Coronary artery (tissue), 2 donors: ENCODE measurements around the gene PRDM16.

ENCODE experiments used
- DNase-seq: peaks from one replicate; pipeline ENCODE4 v3.0.0-alpha.2; 2017; ENCODE audit warnings: low spot score
- H3K27ac ChIP-seq, 2 donors: fragments of 200-600 bp; sonication (generic); one replicate each; pipeline ENCODE4 v1.5.1; 2016 to 2019
- H3K4me3 ChIP-seq: fragments of 200-600 bp; sonication (generic); 2 replicates; pipeline ENCODE4 v1.5.1; 2016; ENCODE audit warnings: mild to moderate bottlenecking, moderate library complexity
- CTCF ChIP-seq: fragments of 200-600 bp; sonication (generic); IDR thresholded peaks from one replicate; pipeline ENCODE4 v1.5.1; 2019; ENCODE audit warnings: antibody characterized with exemption

The PRDM16 gene

GRCh38 chr1:3106216-3106615 is 37.2 kb downstream of the PRDM16 start:
- TF ChIP-seq CTCF: no peak
- no peak for DNase-seq
- H3K27ac ChIP-seq: peak overlapping the region in 1 of 2 donors; percentile 62
- no peak overlapping the region for H3K4me3 ChIP-seq

GRCh38 chr1:3107201-3107600 is 38.2 kb downstream of the PRDM16 start:
- H3K27ac ChIP-seq: no peak overlapping the region
- no peak for DNase-seq
- TF ChIP-seq CTCF: no peak
- no peak overlapping the region for H3K4me3 ChIP-seq

GRCh38 chr1:3109355-3109754 is 40.4 kb downstream of the PRDM16 start:
- H3K27ac ChIP-seq: peak overlapping the region in 1 of 2 donors; percentile 0
- TF ChIP-seq CTCF: no peak
- DNase-seq: no peak
- no peak overlapping the region for H3K4me3 ChIP-seq

GRCh38 chr1:3111348-3112021 is 42.5 kb downstream of the PRDM16 start:
- Histone ChIP-seq H3K27ac (peak overlapping the region; percentile 55 to 68), H3K4me3 (no peak overlapping the region)
- no peak for DNase-seq
- TF ChIP-seq CTCF: no peak

- no peak for TF ChIP-seq CTCF
- no peak for DNase-seq
- peak overlapping the region; percentile 68 to 85 for H3K27ac ChIP-seq
- peak overlapping the region; percentile 26 for H3K4me3 ChIP-seq
Observed at GRCh38 chr1:3112526-3112925, 43.5 kb downstream of the PRDM16 start.

- Histone ChIP-seq H3K4me3 (peak overlapping the region; percentile 26), H3K27ac (peak overlapping the region; percentile 68 to 85)
- no peak for DNase-seq
- TF ChIP-seq CTCF: no peak
Observed at GRCh38 chr1:3113047-3113740, 44.2 kb downstream of the PRDM16 start.

GRCh38 chr1:3113741-3114056 is 44.7 kb downstream of the PRDM16 start:
- no peak for DNase-seq
- Histone ChIP-seq H3K4me3 (peak overlapping the region; percentile 26), H3K27ac (peak overlapping the region; percentile 68 to 85)
- TF ChIP-seq CTCF: no peak
